GM19239 (cell line): Measurements from ENCODE around the gene MED12L.
A peak's percentile ranks its signal among the peaks of the same experiment; 100 is the strongest.
"Not testable (repeated sequence)": the region's sequence is repeated elsewhere in the genome, so short reads cannot be mapped to it uniquely, and the experiment has no call there.

Experiments
- DNase-seq: peaks from one replicate; pipeline ENCODE4 v3.0.0; 2011; ENCODE audit warnings: low spot score; ENCODE audit not compliant: insufficient read length
- FAIRE-seq: peaks from 2 replicates; lab custom pipeline; 2011; peaks lifted over from hg19 to GRCh38; lab: Jason Lieb, UNC

Gene MED12L

DNA sequence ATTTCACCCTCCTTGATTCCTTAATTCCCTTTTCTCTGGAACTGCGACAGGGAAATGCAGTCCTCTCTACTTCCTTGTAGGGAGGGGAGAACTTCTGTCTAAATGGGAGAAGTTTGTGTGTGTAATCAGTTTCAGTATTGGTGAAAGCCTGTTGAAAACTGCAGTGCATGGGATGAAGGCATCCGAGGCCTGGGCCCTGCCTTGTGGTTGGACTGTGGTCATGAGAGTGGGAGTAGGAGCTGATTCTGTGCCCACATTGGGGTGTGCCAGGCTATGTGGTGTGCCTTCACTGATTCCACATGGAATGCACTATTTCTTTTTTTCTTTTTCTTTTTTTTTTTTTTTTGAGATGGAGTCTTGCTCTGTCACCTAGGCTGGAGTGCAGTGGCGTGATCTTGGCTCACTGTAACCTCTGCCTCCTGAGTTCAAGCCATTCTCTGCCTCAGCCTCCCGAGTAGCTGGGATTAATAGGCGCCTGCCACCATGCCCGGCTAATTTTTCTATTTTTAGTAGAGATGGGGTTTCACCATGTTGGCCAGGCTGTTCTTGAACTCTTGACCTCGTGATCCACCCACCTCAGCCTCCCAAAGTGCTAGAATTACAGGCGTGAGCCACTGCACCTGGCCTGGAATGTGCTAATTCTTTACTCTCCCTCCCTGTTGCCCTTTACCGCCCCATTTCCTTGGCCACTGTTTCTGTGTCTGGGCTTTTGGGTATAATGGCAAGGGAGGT, 84.7 kb downstream of the MED12L start:
- not testable (repeated sequence) for DNase-seq, FAIRE-seq

DNA sequence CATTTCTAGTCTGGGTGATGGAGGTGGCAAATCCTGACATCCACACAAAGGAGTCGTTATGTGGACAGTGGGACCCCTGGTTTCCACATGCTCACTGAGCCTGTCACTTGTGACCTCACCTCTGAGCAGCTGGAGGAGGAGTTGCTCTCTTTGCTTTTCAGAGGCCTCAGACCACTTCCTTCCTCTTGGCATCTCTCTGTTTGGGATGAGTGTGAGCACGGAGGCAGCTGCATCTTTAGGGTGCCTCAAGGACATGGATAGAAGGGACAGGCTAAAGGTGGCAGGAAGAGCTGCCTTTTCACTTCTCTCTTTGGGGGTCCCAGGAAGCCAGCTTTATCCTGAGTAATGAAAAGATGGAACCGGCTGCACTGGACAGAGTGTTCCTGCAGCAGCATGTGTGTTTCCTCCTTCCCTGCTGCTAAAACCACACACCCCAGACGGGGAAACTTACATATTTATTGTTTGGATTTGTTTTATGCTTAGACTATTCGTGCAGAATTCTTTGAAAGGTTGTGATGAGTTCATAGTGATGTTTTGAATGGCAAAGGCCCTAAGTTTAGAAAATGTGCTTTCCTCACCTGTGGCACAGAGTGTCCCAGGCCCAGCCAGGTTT, 85.8 kb downstream of the MED12L start:
- FAIRE-seq, result peak; percentile 94
- no peak for DNase-seq

DNA sequence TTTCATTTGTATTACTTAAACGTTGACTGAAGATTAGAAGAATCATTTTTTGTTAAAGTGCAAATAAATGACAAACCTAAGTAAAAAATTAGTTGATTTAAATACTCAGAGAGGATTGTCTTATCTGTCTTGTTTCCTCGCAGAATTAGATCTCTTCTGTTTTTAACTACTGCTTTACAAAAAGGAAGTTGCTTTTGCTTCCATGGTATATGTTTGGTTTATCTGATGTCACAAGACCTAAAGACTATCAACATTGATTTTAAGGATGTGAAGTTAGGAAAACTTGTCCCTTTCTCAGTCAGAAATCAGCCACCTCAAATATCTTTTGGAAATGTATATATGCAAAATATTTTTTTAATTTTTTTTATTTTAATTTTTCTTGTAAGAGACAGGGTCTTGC, 88.9 kb downstream of the MED12L start:
- no peak for DNase-seq
- FAIRE-seq, result no peak

DNA sequence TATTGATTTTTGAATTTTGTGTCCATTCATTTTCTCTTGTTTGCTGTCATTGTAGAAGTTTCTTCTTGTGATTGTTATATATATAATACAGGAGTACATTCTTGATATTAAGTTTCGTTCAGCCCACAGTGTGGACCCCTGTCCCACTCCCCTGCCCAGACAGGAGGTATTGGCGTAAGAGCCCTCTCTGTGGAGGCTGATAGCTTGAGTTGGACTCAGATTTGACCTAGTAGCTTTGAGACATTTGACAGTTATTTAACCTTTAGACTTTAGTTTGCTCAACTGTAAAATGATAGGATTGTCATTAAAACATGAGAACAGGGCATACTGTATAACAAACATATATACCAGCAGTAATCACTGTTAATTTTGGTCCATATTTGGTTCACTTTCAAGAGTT, 90.5 kb downstream of the MED12L start:
- DNase-seq (no peak), FAIRE-seq (no peak)

DNA sequence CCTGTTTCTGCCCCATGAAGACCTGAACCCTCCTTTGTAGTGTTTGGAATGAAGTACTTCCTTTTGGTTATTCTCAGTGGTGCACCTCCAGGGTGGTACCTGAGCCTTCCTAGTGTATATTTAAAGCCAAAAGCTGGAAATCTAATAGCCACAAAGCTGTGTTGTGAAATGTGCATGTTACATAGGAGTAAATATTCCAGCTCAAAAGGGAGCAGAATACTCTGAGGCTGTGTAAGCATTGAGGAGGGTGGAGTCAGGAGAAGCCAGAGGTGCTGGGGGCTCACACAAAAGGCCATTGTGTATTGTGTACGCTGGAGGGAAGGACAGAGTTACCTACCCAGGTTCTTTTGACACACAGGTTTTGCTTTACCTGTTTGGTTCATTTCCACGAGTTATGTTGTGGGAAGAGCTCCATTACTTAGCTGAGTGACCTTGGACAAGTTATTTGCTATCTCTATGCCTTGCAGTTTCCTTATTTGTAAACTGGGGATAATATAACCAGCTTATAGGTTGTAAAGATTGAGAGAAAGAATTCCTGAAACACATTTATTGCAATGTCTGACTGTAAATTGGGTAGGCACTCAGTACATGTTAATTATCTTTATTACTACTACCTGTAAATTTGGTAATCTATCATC, 92.9 kb downstream of the MED12L start:
- no peak for DNase-seq

DNA sequence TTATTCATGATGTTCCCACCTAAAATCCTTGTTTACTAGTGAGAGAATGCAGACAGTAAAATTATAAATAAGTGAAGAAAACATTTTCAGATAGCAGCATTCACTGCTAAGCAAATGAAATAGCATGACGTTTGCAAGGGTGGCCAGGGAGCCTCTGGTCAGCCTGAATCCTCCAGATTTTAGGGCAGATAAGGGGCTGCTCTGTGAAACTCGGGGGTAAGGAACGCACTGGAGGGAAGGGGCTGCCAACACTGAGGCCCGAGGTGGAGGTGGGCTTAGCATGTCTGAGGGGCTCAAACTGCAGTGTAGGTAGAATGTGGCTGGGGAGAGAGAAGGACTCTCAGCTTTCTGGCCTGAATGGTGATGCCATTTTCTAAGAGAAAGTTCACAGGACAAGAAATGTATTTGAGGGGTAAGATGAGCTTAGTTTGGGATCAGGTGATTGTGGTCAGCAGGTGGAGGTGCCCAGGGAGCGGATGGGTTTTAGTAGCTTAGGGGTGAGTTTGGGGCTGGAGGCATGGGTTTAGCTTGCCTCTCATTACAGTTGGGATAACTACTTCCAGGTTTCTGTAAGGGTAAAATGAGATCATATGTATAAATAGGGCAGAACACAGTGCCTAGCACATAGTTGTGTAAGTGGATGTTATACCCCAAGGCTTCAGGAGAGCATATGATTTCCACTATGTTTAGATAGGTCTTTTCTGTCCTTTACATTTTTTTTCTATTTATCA, 97.0 kb downstream of the MED12L start:
- FAIRE-seq (no peak), DNase-seq (no peak)

More for the DNA sequence above, 92.9 kb downstream of the MED12L start:
- no peak for FAIRE-seq

DNA sequence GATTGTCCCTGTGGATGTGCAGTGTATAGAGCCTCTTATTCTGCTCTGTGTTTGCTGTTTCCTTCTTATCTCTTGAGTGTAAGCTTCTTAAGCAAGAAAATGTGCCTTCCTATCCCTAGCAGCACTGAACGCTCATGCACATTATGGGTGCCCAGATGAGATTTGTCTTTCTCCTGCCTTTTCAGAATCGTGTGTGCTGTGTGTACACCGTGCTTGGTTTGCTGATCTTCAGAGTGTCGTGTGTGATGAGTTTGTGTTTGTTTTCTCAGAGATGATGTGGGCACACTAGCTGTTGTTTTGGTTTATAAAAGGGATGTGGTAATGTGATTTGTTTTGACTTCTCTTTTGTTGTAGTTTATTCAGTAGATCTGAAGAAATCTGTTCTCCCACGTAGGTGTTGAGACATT, 97.8 kb downstream of the MED12L start:
- FAIRE-seq, result no peak

DNA sequence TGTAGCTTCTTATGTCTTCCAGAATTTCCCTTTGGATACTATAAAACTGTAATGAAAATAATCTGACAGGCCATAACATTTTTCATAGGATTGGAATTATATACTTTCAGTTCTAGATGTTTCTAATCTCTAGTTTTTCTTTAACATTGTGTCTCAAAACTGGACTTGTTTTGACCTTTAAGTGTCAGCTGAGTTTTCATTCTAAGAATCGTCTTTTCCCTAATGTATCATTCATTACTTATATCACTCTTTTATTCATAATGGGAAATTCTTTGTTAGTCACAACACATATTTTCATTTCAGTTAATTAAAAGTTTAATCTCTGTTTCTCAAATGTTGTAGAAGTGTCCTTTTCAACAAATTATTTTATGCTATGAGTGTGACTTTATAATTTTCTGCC, 105.6 kb downstream of the MED12L start:
- no peak for FAIRE-seq
- no peak for DNase-seq

More for the DNA sequence above, 97.8 kb downstream of the MED12L start:
- DNase-seq, result no peak

DNA sequence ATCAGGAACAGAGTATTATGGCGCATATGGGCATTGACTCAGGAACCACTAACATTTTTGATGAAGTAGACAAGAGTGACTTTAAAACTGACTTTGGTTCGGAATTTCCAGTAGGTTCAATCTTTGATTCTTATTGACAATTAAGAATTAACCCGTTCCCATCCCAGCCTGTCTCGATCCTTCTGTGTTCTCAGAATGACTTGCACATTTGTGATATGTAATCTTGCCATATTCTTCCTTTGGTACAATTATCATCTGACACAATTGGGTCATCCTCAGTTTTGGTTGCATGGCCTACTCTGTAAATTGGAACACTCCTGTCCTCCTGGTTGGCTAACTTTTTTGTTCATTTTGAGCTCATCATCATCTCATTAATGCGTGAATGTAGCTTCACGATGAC, 107.1 kb downstream of the MED12L start:
- DNase-seq (no peak), FAIRE-seq (no peak)

DNA sequence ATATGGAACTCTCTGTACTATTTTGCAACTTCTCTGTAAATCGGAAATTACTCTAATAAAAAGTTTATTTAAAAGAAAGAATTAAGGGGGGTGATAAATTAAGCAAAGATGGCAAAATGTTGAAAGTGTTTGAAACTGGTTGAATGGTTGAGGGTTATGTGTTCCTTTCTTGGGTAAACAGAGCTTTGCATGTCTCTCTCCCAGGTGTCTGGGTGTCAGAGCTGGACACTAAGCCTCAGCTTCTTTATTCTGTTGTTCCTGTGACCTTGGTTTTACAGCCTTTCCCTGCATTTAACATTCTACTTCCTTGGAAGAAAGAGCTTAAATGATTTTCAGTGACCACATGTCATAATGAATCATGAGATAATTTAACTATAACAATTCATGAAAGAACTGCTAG, 110.4 kb downstream of the MED12L start:
- no peak for DNase-seq
- no peak for FAIRE-seq

DNA sequence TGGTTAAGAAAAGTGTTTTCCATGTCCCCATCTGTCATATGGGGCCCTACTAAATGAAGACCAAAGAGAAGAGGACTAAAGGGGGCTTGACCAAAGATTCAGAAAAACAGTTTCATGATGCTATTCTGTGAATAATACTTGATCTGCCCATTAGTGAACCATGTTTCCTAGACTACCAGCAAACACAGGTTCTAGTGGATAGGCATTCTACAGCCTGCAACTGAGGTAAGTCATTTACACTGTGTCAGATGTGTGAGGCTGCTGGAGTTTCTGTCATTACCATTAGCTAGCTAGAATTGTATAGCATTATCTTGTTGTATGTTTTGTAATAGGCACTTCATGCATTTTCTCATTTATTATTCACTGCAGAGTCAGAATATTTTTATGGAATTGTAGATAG, 111.0 kb downstream of the MED12L start:
- no peak for FAIRE-seq

DNA sequence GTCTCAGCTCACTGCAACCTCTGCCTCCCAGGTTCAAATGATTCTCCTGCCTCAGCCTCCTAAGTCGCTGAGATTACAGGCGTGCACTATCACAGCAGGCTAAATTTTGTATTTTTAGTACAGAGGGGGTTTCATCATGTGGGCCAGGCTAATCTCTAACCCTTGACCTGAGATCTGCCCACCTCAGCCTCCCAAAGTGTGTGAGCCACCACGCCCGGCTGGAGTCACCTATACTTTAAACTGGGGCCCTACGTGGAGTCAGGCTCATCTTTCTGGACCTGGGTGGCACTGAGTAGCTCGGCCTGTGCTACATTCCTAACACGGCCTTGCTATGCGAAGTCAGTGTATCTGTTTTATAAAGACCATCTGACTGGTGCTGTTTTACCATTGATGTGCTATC, 111.8 kb downstream of the MED12L start:
- no peak for DNase-seq
- FAIRE-seq, result no peak

More for the DNA sequence above, 111.0 kb downstream of the MED12L start:
- DNase-seq, result no peak

DNA sequence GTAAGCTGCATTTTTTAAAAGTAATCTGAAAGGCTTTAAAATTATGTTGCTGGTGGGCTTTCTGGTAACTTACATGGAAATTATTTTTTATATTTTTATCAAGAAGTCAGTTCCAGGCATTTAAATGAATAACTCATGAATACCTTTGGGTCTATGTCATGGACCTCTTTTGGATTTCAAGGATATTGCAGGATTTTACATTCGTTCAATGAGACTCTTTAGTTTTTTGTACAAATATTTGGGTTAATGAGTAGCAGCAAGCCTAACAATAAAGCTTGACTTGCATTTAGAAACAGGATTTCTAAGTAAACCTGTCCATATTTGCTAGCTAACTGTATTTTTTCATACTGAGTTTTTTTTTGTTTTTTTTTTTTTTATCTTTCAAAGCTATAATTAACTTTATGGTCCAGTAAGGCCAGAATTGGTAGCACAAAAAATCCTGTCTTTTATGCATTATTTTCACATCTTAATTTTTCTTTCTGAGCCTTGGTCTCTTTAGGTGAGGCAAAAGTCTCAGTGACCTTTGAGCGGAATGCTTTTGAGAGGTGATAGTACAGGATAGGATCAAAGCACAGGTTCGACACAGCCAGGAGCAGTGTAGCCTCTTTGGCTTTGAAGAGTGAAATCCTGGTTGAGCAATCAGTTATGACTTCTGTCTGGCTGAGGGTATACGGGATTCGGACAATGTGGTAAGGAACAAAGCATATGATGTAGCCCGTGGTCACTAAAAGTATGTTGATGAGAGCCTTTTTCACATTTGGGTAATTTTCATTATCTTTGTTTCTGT, 112.7 kb downstream of the MED12L start:
- FAIRE-seq (peak; percentile 33), DNase-seq (no peak)

DNA sequence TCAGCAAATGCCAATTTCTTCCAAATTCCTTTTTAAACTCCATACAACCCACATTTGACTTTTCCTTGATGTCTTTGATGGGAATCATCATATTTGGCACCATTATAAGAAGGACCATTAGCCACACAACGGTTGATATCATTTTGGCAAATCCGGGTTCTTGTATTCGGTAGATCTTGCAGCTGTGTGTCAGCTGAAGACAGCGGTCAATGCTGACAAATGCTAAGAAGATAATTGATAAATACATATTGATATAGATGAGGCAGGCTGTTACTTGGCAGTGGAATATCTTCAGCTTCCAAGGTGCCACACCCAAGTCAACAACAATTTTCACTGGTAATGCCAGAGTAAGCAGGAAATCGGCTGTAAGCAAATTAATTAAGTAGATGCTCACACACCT, 113.4 kb downstream of the MED12L start:
- DNase-seq (no peak), FAIRE-seq (no peak)

DNA sequence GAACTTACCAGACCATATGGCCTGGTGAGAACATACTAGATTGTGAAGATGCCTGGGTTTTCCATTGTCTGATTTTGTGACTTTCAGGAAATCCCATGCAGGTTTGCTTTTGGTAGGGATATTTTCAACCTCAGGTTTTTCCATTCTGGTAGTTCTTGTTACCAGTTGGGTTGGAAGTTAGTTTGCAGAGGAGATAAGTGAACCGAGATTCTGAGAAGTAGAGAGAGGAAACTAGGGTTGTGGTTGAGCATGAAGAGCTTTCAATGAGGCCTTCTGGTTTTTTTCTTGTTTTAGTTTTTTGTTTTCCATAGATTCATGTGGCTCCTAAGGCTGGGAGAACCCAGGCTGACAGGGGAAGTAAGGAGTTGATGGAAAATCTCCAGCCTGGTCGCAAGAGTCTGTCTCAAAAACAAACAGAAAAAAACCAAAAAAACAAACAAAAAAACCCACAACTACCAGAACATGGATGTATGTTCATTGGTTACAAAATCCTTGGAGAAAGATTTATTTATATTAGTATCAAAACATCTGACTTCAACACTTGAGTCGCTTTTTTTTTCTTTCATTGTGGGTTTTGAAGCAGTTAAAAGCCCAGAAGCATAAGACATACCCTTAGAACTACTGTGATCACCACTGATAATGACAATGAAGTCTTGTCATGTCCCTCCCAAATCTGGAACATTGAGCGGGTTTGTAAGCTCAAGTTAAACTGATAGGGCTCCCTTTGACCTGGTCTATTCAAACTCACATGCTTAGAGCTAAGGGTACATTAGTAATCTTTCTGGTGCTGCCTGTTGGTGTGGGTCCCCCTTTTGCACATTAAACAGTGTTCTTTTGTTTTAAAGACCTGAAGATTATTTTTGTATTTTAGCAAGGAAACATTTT, 114.3 kb downstream of the MED12L start:
- FAIRE-seq, result peak; percentile 65
- no peak for DNase-seq

DNA sequence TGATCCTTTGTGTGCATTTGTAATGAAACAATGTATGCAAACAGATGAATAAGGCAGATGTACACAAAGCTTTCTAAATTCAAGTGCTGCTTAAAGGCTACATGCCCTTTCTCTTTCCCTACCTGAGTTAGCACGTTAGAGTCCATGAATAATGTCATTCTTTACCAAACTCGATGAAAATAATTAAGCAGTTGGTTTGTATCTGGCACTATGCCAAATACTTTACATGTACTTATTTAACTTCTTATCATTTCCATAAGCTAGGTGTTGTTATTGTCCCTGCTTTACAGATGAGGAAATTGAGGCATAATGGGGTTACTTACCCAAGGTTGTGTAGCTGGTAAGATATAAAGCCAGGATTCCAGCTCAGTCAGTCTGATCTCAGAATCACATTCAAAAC, 115.1 kb downstream of the MED12L start:
- FAIRE-seq (peak; percentile 39), DNase-seq (no peak)

DNA sequence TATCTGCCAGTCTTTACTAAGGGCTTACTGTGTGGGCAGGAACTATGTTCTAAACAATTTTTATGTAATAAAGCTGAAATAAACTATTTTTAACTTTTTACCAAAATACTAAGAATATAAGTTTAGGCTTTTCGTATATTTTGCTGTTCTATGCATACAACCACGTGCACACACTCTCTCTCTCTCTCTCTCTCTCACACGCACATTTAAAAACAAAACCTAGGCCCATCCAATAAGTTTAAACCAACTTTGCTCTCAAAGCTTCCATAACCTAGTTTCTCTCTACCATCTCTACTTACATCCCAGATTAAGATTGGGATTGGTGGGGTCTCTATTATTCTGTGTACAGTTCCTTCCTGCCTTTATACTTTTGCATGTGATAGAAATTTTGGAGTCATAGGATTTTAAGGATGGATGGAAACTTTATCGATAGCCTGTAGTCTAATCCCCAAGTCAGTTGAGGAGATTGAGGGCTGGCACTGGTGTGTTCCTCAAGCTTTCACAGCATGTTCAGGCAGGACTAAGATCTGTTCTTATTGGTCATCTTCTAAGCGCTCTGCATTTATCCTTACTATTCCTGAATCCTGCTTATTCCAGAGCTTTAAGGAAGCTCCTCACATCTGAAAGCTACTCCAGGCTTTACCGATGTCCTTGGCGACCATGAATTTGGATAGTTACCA, 115.7 kb downstream of the MED12L start:
- FAIRE-seq (no peak), DNase-seq (no peak)

DNA sequence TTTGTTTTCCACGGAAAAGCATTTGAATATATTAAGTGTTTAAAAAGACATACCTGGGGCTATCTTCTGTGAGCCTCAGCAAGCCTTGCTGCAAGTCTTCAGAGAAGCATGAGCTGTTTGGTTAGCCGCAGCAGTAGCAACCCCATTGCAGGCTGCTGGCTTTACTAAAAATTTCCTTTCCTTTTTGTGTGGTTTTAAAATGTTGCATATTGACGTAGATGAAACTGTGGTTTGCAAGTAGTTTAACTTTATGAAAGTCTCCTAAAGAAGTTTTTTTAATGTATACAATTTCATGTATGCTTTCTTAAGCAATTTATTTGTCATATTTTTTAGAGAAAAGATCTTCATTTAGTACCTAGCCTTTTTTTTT, 117.6 kb downstream of the MED12L start, which contains the start of gene GPR171:
Gene GPR171, minus strand, starts transcription at position 166 of the 370 bp plus-strand sequence. CDS start 3,830 bp downstream, outside the sequence.
- peak; percentile 98 for FAIRE-seq

More for the DNA sequence above, 117.6 kb downstream of the MED12L start, which contains the start of gene GPR171:
- peak; percentile 7 for DNase-seq
